ENCODE results near the gene TRPM2.
A peak's percentile ranks its signal among the peaks of the same experiment; 100 is the strongest.

TRPM2 gene

DNA sequence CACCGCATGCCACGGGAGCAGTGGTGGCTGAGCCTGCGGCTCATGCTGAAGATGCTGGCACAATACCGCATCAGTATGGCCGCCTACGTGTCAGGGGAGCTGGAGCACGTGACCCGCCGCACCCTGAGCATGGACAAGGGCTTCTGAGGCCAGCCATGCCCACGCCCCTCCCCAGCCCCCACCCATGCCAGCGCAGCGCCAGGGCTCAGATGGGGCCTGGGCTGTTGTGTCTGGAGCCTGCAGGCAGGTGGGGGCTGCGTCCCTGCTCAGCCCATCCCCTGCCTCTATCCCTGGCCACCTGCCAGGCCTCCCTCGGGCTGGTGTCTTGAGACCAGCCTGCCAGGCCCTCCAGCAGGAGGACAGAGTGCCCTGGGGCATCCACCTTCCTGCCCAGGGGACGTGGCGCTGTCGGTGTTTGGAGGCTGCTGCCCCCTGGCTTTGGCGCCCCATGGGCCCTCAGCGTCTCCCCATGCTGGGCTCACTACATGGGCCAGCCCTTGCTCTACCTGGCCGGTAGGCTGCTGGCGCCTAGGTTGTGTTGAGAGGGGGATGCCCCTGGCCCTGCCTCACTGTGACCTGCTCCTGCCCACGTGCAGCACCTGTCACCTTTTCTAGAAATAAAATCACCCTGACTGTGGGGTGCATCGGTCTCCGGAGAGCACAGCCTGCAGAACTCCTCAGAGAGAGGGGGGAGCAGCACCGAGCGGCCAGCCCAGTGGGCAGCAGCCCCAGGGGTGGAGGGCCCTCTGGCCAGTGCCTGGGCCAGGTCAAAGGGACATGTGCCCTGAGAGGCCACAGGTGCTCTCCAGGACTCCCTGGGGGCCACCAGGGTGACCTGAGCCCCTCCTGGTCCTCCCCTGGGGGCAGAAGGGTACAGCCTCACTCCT lies 26.5 kb upstream of the TRPM2 start:
- Mint-ChIP-seq H3K4me1 (peaks cover 3% of the 10 kb centered on the region), H3K27ac (no peak overlapping the region), H3K27me3 (no peaks in the 10 kb centered on the region), H3K36me3 (peaks cover 7% of the 10 kb centered on the region), H3K4me3 (no peak overlapping the region), H3K9me3 (no peaks in the 10 kb centered on the region)
- DNase-seq (ENCODE audit: low spot score in 2 of 2) (no peak), ATAC-seq (ENCODE audit: low read depth) (peak; percentile 18)

DNA sequence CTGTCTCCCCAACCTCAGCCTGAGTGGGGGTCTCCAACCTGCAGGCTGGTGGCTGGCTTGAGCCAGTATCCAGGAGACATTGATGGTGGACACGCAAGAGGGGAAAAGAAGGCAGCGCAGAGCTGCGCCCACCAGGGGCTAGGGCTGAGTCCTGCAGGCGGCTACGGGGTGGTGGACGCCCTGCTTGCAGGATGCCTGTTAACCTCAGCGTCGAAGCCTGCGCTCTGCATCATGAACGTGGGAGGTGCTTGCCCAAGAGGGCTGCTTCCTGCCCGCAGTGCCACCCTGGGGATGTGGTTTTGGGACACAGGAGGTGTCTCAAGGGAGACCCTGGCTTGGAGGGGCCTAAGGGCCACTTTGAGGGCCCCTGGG lies 25.8 kb upstream of the TRPM2 start:
- no peak for DNase-seq (ENCODE audit: low spot score in 2 of 2)
- no peak overlapping the region for H3K27ac Mint-ChIP-seq
- peaks cover 3% of the 10 kb centered on the region for H3K4me1 Mint-ChIP-seq
- H3K9me3 Mint-ChIP-seq: no peaks in the 10 kb centered on the region
- peak; percentile 18 for ATAC-seq (ENCODE audit: low read depth)
- no peaks in the 10 kb centered on the region for H3K27me3 Mint-ChIP-seq
- H3K4me3 Mint-ChIP-seq: no peak overlapping the region
- H3K36me3 Mint-ChIP-seq: peaks cover 7% of the 10 kb centered on the region

DNA sequence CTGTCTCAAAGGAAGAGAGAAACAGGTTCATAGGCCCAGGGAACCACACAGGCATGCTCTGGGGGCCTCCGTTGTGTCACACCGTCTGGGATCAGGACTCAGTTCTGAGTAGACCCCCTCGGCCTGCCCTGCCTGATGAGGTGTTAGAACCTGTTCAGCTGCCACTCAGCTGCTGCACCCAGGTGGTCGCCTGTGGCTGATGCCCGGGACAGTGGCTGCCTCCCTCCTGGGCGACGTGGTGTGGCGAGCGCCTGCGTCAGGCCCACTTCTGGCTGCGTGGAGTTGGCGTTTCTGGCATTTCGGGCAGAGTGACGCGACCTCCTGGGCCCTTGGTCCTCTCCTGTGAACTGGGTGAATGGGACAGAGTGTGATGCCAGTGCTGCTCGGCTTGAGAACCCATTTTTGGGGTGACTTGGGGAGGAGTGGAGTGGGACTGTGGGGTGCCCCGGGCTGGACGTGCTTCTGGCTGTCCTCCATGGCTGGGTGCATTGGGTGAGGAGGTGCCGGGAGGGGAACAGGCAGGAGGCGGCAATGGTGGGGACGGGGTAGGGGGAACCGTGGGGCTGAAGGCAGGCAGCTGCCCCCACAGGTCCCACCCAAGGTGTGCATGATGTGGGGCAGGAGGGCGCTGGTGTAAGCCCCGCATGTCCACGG lies 25.1 kb upstream of the TRPM2 start:
- H3K27me3 Mint-ChIP-seq: no peaks in the 10 kb centered on the region
- no peak overlapping the region for H3K27ac Mint-ChIP-seq
- ATAC-seq (ENCODE audit: low read depth) (no peak), DNase-seq (ENCODE audit: low spot score in 2 of 2) (no peak)
- peaks cover 2% of the 10 kb centered on the region for H3K36me3 Mint-ChIP-seq
- peaks cover 3% of the 10 kb centered on the region for H3K4me1 Mint-ChIP-seq
- H3K9me3 Mint-ChIP-seq: no peaks in the 10 kb centered on the region
- H3K4me3 Mint-ChIP-seq: no peak overlapping the region

- ATAC-seq (ENCODE audit: low read depth): no peak
- Mint-ChIP-seq H3K36me3 (peaks cover 2% of the 10 kb centered on the region), H3K4me3 (no peak overlapping the region), H3K9me3 (no peaks in the 10 kb centered on the region), H3K27ac (peak overlapping the region; percentile 31), H3K27me3 (no peaks in the 10 kb centered on the region), H3K4me1 (peaks cover 3% of the 10 kb centered on the region)
- DNase-seq (ENCODE audit: low spot score in 2 of 2): no peak
These were observed 24.1 kb upstream of the TRPM2 start for GRCh38 chr21:44329086-44329889.

GRCh38 chr21:44329971-44330681 lies 23.3 kb upstream of the TRPM2 start:
- DNase-seq (ENCODE audit: low spot score in 2 of 2) (no peak), ATAC-seq (ENCODE audit: low read depth) (no peak)
- Mint-ChIP-seq H3K27ac (no peak overlapping the region), H3K27me3 (no peaks in the 10 kb centered on the region), H3K4me3 (no peak overlapping the region), H3K36me3 (no peaks in the 10 kb centered on the region), H3K9me3 (no peaks in the 10 kb centered on the region), H3K4me1 (peaks cover 3% of the 10 kb centered on the region)

DNA sequence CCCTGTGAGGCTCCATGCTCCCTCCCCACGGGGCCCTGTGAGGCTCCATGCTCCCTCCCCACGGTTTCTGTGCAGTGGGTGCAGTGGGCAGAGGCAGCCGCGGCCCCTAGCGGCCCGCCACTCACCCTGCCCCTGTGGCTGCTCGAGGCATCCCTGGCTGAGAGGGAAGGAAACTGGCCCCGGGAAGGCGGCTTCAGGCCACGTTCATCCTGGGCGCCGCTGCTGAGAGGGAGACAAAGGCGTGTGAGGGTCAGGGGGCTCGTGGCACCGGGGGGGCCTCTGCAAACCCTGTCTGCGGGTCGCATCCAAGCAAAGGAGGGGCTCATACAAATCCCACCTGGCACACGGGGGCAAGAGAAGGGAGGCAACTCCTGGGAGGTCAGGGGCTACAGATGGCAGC lies 22.7 kb upstream of the TRPM2 start:
- no peak for DNase-seq (ENCODE audit: low spot score in 2 of 2)
- Mint-ChIP-seq H3K4me1 (peaks cover 3% of the 10 kb centered on the region), H3K4me3 (no peak overlapping the region), H3K27ac (no peak overlapping the region), H3K36me3 (no peaks in the 10 kb centered on the region), H3K27me3 (no peaks in the 10 kb centered on the region), H3K9me3 (no peaks in the 10 kb centered on the region)
- ATAC-seq (ENCODE audit: low read depth): no peak

DNA sequence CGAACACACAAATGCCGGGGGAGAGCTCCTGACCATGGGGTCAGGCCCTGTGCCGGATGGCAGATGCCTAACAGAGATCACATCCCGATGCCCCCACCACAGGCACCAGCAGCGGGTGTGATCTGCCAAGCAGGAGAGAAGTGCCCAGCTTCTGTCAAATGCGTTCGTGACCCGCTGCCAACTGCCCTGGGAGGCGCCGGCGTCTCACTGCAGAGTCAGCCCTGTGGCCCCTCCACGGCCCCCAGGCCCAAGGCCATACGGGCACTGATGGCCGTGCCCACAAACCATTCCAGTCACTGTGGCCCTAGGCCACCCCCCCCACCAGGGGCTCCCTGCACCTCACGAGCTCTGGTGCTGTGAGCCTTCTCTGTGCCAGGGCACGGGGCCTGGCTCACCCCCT lies 22.2 kb upstream of the TRPM2 start:
- no peak overlapping the region for H3K4me3 Mint-ChIP-seq
- H3K27me3 Mint-ChIP-seq: no peaks in the 10 kb centered on the region
- H3K9me3 Mint-ChIP-seq: no peaks in the 10 kb centered on the region
- ATAC-seq (ENCODE audit: low read depth) (no peak), DNase-seq (ENCODE audit: low spot score in 2 of 2) (no peak)
- H3K27ac Mint-ChIP-seq: no peak overlapping the region
- no peaks in the 10 kb centered on the region for H3K36me3 Mint-ChIP-seq
- peaks cover 3% of the 10 kb centered on the region for H3K4me1 Mint-ChIP-seq

- Mint-ChIP-seq H3K4me3 (no peak overlapping the region), H3K9me3 (no peaks in the 10 kb centered on the region), H3K27me3 (no peaks in the 10 kb centered on the region), H3K36me3 (peaks cover 1% of the 10 kb centered on the region), H3K27ac (no peak overlapping the region), H3K4me1 (peaks cover 4% of the 10 kb centered on the region)
- no peak for ATAC-seq (ENCODE audit: low read depth)
- no peak for DNase-seq (ENCODE audit: low spot score in 2 of 2)
These were observed 21.6 kb upstream of the TRPM2 start for GRCh38 chr21:44331650-44332307.

- Mint-ChIP-seq H3K27ac (no peak overlapping the region), H3K4me3 (no peak overlapping the region)
- no peak for ATAC-seq (ENCODE audit: low read depth)
These were observed 21.0 kb upstream of the TRPM2 start for GRCh38 chr21:44332383-44332782.

GRCh38 chr21:44332965-44333364 lies 20.5 kb upstream of the TRPM2 start:
- peaks cover 4% of the 10 kb centered on the region for H3K36me3 Mint-ChIP-seq
- H3K9me3 Mint-ChIP-seq: no peaks in the 10 kb centered on the region
- no peak overlapping the region for H3K27ac Mint-ChIP-seq
- ATAC-seq (ENCODE audit: low read depth) (no peak), DNase-seq (ENCODE audit: low spot score in 2 of 2) (no peak)
- H3K27me3 Mint-ChIP-seq: no peaks in the 10 kb centered on the region
- no peak overlapping the region for H3K4me3 Mint-ChIP-seq
- peaks cover 4% of the 10 kb centered on the region for H3K4me1 Mint-ChIP-seq

More at GRCh38 chr21:44332383-44332782, 21.0 kb upstream of the TRPM2 start:
- DNase-seq (ENCODE audit: low spot score in 2 of 2): no peak
- Mint-ChIP-seq H3K27me3 (no peaks in the 10 kb centered on the region), H3K36me3 (peaks cover 4% of the 10 kb centered on the region), H3K9me3 (no peaks in the 10 kb centered on the region), H3K4me1 (peaks cover 4% of the 10 kb centered on the region)

- no peaks in the 10 kb centered on the region for H3K9me3 Mint-ChIP-seq
- H3K4me1 Mint-ChIP-seq: peaks cover 4% of the 10 kb centered on the region
- no peaks in the 10 kb centered on the region for H3K27me3 Mint-ChIP-seq
- peaks cover 4% of the 10 kb centered on the region for H3K36me3 Mint-ChIP-seq
- no peak overlapping the region for H3K27ac Mint-ChIP-seq
- ATAC-seq (ENCODE audit: low read depth) (no peak), DNase-seq (ENCODE audit: low spot score in 2 of 2) (no peak)
- no peak overlapping the region for H3K4me3 Mint-ChIP-seq
These were observed 19.7 kb upstream of the TRPM2 start for GRCh38 chr21:44333509-44334328.

DNA sequence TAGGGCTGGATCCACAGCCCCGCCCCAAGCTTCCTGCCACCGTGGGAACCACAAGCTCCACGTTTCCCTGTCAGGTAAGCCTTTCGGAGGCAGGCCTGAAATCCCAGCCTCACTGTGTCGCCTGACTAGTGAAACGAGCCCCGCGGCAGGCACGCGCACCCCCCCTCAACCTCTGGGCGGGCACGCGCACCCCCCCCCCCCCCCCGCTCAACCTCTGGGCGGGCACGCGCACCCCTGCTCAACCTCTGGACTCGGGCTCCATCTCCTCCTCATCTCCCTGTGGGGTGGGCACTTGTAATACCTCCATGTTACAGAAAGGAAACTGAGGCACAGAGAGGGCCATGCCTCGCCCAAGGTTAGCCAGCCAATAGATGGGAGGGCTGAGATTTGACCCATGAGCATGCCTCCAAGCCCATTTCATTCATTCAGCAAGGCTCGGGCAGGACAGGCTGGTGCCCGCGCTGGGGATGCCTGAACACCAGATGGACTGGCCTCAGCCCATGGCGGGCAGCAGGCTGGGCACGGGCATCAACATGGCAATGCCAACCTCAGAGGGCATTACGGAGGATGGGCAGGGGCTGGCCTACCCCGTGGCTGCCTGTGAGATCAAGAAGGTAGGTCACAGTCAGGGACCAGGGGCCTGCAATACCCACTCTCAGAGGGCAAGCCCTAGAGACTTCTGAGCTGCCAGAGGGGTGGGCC lies 18.9 kb upstream of the TRPM2 start:
- ATAC-seq (ENCODE audit: low read depth) (no peak), DNase-seq (ENCODE audit: low spot score in 2 of 2) (no peak)
- no peaks in the 10 kb centered on the region for H3K27me3 Mint-ChIP-seq
- peaks cover 4% of the 10 kb centered on the region for H3K36me3 Mint-ChIP-seq
- H3K9me3 Mint-ChIP-seq: no peaks in the 10 kb centered on the region
- peaks cover 4% of the 10 kb centered on the region for H3K4me1 Mint-ChIP-seq
- H3K27ac Mint-ChIP-seq: no peak overlapping the region
- H3K4me3 Mint-ChIP-seq: no peak overlapping the region
